Nephron progenitor cell (in vitro differentiated cells): ENCODE data around the gene SNAP91.
A peak's percentile ranks its signal among the peaks of the same experiment; 100 is the strongest.

Experiments used
- DNase-seq: peaks from one replicate; pipeline ENCODE4 v3.0.0; 2021
- H3K27ac Mint-ChIP-seq: 2 replicates; pipeline ENCODE4 v1.8.0; 2021; ENCODE audit warnings: mild to moderate bottlenecking, moderate library complexity, mixed read lengths
- H3K27me3 Mint-ChIP-seq: 2 replicates; pipeline ENCODE4 v1.8.0; 2021; ENCODE audit warnings: mild to moderate bottlenecking, low read depth, mixed read lengths; ENCODE audit not compliant: poor library complexity
- H3K36me3 Mint-ChIP-seq: 2 replicates; pipeline ENCODE4 v1.8.0; 2021; ENCODE audit warnings: low read depth, mixed read lengths
- H3K4me1 Mint-ChIP-seq: 2 replicates; pipeline ENCODE4 v1.8.0; 2021; ENCODE audit warnings: mixed read lengths
- H3K4me3 Mint-ChIP-seq: 2 replicates; pipeline ENCODE4 v1.8.0; 2021; ENCODE audit warnings: mild to moderate bottlenecking, moderate library complexity, mixed read lengths
- H3K9me3 Mint-ChIP-seq: 2 replicates; pipeline ENCODE4 v1.8.0; 2021; ENCODE audit warnings: mild to moderate bottlenecking, moderate library complexity, mixed read lengths
- TF ChIP-seq, protein P1 (sequence below): fragments of 200-600 bp; sonication (generic); IDR thresholded peaks from 2 replicates; pipeline ENCODE4 v1.5.0; 2021; ENCODE audit warnings: antibody characterized with exemption

The SNAP91 gene

DNA sequence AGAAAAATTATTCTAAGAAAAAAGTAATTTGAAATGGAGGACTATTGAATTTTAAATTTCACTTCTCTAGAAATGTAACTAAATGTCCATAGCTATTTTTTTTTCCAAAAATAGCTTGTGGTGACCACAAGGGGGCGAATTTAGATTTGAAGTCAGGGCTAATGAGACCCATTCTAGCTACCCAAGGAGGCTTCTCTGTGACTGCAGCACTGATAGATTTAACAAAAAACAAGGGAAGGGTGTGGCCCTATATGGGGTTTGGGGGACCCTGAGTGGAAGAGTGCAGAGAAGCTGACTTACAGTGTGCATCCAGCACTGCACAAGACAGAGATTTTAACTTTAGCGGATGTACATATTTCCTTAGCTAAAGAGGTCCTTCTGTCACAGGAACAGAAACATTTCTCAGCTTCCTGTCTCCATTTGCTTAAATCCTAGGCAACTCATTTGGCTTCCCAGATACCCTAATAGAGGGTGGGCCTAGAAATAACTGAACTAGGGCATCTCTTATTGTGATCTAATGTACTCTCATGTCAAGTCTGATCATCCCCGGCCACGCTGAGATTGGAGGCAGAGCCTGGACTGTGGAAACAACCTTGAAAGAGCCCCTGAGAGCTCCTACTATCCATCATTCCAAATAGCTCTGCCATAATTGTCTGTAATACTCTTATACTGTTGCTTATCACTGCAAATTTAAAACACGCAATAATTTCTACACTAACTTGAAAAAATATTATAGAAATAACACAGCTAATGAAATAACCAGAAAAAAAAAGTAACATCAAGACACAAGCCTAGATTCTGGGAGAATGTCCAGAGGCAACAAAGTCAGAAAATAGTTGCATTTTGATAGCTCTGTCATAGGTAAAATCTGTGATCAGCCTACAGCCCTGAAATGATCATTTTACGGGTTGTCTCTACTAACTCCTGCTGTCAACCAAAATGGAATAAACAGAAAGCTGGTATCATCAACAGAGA is 93.6 kb downstream of the SNAP91 start:
- no peak for DNase-seq
- H3K4me1 Mint-ChIP-seq, result no peaks in the 10 kb centered on the region
- H3K27ac Mint-ChIP-seq, result no peak overlapping the region
- H3K4me3 Mint-ChIP-seq, result no peak overlapping the region
- no peaks in the 10 kb centered on the region for H3K36me3 Mint-ChIP-seq
- TF ChIP-seq, protein P1, sequence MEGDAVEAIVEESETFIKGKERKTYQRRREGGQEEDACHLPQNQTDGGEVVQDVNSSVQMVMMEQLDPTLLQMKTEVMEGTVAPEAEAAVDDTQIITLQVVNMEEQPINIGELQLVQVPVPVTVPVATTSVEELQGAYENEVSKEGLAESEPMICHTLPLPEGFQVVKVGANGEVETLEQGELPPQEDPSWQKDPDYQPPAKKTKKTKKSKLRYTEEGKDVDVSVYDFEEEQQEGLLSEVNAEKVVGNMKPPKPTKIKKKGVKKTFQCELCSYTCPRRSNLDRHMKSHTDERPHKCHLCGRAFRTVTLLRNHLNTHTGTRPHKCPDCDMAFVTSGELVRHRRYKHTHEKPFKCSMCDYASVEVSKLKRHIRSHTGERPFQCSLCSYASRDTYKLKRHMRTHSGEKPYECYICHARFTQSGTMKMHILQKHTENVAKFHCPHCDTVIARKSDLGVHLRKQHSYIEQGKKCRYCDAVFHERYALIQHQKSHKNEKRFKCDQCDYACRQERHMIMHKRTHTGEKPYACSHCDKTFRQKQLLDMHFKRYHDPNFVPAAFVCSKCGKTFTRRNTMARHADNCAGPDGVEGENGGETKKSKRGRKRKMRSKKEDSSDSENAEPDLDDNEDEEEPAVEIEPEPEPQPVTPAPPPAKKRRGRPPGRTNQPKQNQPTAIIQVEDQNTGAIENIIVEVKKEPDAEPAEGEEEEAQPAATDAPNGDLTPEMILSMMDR, result peak; percentile 72
- H3K9me3 Mint-ChIP-seq, result no peaks in the 10 kb centered on the region
- peaks cover 5% of the 10 kb centered on the region for H3K27me3 Mint-ChIP-seq

DNA sequence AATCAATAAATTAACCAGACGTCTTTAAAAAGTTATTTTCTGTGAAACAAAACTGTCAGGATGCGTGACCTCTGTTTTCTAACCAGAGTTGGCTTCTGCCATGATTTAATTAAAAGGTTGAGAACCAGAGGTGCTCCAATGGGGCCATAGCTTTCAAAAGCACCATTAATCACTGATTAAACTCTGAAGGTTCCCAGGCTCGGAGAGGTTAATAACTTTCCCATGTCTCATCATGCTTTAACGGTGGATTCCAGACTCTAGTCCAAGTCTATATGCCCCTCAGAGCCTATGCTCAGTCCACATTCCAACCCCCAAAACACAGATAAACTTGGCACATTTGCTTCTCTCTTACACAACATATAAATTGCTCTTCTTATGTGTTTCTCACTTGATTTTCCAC is 95.5 kb downstream of the SNAP91 start:
- DNase-seq, result no peak
- Mint-ChIP-seq H3K36me3 (no peaks in the 10 kb centered on the region), H3K27ac (no peak overlapping the region), H3K27me3 (peaks cover 5% of the 10 kb centered on the region), H3K9me3 (no peaks in the 10 kb centered on the region), H3K4me3 (no peak overlapping the region), H3K4me1 (no peaks in the 10 kb centered on the region)
- TF ChIP-seq, protein P1, result no peak

DNA sequence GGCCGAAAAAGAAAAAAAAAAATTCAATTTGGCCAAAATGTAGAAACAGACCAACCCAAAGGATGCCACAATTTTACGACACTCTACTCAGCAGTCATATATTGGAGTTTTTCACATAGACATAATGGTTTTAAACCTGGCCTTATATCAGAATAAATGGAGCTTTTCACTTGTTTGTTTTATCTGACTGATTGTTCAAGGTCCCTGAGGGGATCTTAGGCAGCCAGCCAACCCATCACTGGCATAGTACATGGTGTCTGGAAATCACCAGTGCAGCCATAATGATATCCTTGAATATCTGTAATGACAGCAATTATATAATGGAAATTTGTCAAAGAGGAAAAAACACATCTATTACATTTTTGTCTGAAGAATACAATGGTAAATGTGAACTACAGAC is 99.7 kb downstream of the SNAP91 start:
- Mint-ChIP-seq H3K9me3 (no peaks in the 10 kb centered on the region), H3K36me3 (no peaks in the 10 kb centered on the region), H3K4me1 (no peaks in the 10 kb centered on the region)

DNA sequence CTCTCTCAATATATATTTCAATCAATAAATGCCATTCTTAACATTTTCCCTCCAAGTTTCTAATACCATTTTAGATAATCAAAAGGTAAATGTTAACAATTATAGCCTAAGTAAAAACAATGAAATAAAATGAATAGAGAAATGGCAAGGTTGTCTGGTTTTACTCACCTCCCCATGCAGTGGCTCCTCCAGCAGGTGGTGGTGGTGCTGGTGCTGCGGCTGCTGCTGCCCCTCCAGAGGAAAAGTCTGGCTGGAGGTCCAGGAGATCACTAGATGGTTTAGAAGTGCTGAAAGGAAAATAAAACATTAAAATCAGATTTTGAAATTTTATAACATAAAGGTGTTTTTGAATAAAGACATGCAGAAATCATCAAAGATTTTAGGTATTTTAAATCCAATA is 103.4 kb downstream of the SNAP91 start:
- no peak for DNase-seq
- Mint-ChIP-seq H3K4me1 (no peaks in the 10 kb centered on the region), H3K4me3 (no peak overlapping the region), H3K9me3 (no peaks in the 10 kb centered on the region), H3K36me3 (no peaks in the 10 kb centered on the region), H3K27me3 (no peaks in the 10 kb centered on the region), H3K27ac (no peak overlapping the region)
- TF ChIP-seq, protein P1, result no peak

More for the DNA sequence above, 99.7 kb downstream of the SNAP91 start:
- no peak overlapping the region for H3K27ac Mint-ChIP-seq
- H3K4me3 Mint-ChIP-seq, result no peak overlapping the region
- H3K27me3 Mint-ChIP-seq, result peaks cover 5% of the 10 kb centered on the region
- TF ChIP-seq, protein P1, result no peak
- DNase-seq, result no peak

DNA sequence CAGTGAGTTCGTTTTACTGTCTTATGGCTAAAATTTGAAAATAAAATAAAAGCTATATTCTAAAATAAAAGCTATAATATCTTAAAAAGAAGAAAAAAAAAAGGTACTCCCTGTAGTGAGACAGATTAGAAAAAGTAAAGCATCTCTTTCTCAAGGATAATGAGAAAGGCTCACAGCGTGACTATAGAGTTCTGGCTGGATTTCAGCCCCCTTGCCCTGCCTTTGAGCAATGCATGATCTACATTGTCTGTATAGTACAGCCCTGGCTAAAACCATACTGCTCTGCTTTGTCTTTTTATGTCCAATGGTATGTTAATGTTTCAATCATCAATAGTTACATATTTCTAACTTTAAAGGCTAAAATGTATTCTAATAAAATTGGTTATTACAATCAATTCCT is 105.3 kb downstream of the SNAP91 start:
- TF ChIP-seq, protein P1, result no peak
- Mint-ChIP-seq H3K9me3 (no peaks in the 10 kb centered on the region), H3K4me1 (no peaks in the 10 kb centered on the region), H3K36me3 (no peaks in the 10 kb centered on the region), H3K27ac (no peak overlapping the region), H3K27me3 (no peaks in the 10 kb centered on the region), H3K4me3 (no peak overlapping the region)
- no peak for DNase-seq

DNA sequence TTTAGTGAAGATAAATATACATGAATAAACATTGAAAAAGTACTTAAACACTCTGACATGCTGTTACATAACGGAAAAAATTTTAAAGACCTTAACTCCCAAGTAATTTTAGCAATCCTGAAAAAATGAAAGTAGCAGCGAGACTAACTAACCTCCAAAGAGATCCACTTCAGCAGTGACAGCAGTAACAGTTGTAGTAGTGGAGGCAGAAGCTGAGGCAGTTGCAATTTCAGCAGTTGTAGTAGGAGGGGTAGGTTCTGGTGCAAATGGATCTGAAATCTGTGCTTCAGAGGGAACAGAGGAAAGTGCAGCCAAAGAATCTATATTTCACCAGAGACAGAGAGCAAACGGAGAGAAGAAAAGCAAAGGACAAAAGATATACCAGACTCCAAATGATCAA is 107.8 kb downstream of the SNAP91 start:
- DNase-seq, result no peak
- Mint-ChIP-seq H3K4me3 (no peak overlapping the region), H3K9me3 (no peaks in the 10 kb centered on the region)

More for the DNA sequence above, 107.8 kb downstream of the SNAP91 start:
- Mint-ChIP-seq H3K36me3 (no peaks in the 10 kb centered on the region), H3K4me1 (no peaks in the 10 kb centered on the region), H3K27me3 (no peaks in the 10 kb centered on the region), H3K27ac (no peak overlapping the region)
- TF ChIP-seq, protein P1, result no peak
